GM10266 (cell line): Measurements from ENCODE around the gene SLC6A17.

ENCODE experiments used
- DNase-seq: peaks from one replicate; pipeline ENCODE4 v3.0.0; 2012; ENCODE audit errors: extremely low spot score
- TF ChIP-seq, protein P1 (sequence below): IDR thresholded peaks from 2 replicates; pipeline ENCODE4 v1.5.1; 2012; ENCODE audit warnings: mild to moderate bottlenecking, low read depth; ENCODE audit not compliant: control insufficient read depth, insufficient read depth; ENCODE audit errors: missing control alignments

SLC6A17 gene

DNA sequence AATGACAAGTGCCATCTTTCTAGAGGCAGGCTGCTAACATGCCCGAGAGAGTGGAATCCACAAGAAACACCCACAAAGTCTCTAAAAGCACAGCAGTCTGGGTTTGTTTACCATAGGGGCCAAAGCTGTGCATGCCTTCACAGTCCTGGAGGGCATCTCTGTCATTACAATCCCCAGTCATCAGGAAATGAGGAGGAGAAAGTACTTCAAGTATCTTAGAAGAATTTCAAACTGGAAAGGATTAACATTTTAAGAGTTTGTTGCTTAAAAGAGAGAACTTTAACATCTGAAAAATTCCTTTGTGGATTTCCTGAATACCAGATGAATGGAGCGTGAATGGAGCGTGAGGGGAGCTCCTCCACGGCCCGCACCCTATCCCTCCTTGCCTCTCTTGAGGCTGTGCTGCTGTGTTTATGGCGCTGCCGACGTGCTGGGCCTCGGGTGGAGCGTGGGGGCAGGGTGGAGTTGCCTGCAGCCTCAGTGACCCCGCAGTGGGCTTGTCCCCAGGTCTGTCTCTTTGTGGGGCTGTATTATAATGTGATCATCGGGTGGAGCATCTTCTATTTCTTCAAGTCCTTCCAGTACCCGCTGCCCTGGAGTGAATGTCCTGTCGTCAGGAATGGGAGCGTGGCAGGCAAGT, 23.3 kb downstream of the SLC6A17 start:
- TF ChIP-seq, protein P1, sequence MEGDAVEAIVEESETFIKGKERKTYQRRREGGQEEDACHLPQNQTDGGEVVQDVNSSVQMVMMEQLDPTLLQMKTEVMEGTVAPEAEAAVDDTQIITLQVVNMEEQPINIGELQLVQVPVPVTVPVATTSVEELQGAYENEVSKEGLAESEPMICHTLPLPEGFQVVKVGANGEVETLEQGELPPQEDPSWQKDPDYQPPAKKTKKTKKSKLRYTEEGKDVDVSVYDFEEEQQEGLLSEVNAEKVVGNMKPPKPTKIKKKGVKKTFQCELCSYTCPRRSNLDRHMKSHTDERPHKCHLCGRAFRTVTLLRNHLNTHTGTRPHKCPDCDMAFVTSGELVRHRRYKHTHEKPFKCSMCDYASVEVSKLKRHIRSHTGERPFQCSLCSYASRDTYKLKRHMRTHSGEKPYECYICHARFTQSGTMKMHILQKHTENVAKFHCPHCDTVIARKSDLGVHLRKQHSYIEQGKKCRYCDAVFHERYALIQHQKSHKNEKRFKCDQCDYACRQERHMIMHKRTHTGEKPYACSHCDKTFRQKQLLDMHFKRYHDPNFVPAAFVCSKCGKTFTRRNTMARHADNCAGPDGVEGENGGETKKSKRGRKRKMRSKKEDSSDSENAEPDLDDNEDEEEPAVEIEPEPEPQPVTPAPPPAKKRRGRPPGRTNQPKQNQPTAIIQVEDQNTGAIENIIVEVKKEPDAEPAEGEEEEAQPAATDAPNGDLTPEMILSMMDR: no peak
- DNase-seq: no peak

DNA sequence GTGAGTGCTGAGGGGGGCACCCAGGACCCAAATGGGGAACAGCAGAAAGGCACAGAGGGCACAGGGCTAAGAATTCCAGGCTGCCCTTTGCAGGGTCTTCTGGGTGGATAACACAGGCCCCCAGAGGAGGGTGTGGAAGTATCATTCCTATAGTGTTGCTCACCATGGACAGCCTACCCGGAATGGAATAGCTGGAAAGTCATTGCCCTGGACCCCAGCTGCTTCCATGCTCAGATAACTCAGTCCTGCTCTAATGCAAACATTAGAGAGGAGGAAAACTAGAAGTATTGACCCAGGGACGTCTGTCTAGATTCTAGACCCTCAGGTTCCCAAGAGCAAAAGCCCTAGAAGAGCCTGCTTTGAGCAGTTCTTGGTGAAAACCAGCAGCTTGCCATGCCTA, 24.7 kb downstream of the SLC6A17 start:
- no peak for DNase-seq
- TF ChIP-seq, protein P1: no peak

DNA sequence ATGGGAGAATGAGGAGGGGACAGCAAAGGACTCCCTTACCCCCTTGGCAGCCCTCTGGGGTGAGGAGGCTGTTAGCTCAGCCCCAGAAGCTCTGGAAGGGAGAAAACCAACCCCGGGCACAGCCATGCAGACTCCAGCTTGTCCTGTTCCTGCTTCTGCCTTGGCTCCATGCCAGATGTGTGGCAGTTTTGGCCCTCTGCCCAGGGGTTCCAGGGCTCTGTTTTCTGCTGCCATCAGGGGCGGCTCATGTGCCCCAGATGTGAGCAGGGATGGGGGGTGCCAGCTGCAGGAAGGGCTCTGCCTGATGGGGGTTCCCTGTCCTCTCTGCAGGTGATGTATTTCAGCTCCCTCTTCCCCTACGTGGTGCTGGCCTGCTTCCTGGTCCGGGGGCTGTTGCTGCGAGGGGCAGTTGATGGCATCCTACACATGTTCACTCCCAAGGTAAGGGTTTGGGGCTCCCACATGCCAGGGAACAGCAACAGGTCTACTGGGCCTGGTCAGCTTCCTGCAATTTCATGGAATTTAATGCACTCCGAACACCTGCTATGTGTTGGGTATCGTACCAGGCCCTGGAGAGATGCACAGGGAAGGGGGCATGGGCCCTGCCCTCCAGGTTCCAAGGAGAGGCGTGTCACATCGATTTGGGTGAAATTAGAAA, 26.1 kb downstream of the SLC6A17 start:
- no peak for DNase-seq
- TF ChIP-seq, protein P1: no peak

DNA sequence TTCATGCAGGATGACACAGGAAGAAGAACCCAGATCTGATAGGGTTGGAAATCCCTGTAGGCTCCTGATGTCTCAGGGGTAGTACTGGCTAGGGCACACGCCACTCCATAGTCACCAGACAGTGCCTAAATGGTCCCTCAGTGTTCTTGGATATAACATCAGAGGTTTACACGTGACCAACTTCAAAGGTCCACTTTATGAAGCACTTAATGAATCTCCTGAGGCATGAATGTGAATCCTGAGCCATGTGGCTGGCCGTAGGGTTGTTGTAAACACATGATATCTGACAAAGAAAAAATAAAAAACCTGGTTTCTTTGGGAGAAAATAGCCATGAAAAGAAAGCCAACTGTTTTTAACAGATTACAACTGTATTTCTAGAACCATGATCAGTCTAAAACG, 27.5 kb downstream of the SLC6A17 start:
- TF ChIP-seq, protein P1: no peak
- no peak for DNase-seq

DNA sequence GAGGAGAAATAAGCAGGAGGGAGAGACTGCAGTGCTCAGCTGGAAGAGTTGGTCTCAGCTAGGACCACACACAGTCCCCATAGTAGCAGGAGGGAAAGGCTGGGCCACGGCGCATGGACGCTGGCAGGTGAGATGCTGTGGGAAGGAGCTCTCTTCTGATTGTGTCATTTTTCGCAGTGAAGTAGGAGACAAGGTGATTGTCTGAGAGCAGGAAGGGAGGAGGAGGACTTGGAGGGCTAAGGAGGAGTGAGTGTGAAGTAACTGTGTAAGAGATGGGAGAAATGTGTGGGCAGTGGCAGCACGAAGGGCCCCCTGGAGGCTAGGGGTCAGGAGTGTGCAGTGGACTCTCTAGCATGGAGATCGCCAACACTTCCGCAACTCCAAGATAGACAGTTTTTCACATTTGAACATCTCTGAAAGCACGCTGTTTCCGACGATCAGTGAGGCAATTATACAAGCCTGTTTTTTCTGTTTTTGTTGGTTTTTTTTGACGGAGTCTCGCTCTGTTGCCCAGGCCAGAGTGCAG, 33.4 kb downstream of the SLC6A17 start:
- TF ChIP-seq, protein P1: no peak
- DNase-seq: no peak

DNA sequence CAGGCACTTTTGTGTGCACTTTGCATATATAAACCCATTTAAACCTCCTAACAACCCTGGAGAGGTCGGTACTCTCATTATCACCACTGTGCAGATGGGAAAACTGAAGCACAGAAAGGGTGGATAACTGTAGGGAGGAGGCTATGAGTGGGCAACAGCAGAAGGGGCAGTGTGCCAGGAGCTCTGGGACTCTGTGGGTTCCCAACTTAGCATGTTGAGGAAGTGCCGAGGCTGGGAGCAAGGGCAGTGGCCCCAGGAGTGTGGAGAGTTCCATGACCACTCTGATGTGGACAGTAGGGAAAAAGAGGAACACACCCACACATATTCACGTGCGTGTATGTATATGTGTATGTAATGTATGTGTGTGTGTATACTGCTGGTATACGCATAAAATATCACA, 34.2 kb downstream of the SLC6A17 start:
- DNase-seq: no peak

More for the DNA sequence above, 34.2 kb downstream of the SLC6A17 start:
- TF ChIP-seq, protein P1: no peak
